ENCODE measurements around the gene DMRTB1.
A peak's percentile ranks its signal among the peaks of the same experiment; 100 is the strongest.

Gene DMRTB1

GRCh38 chr1:53485478-53486394 lies 26.5 kb downstream of the DMRTB1 start:
- Histone ChIP-seq H4K20me1 (no peaks in the 10 kb centered on the region), H3K9me3 (no peaks in the 10 kb centered on the region), H3K36me3 (no peaks in the 10 kb centered on the region), H3K27me3 (no peaks in the 10 kb centered on the region), H3K27ac (no peak overlapping the region), H3K4me3 (no peak overlapping the region), H3K4me1 (peaks cover 15% of the 10 kb centered on the region), H3K4me2 (peak overlapping the region; percentile 38), H3K9ac (0 out of 2 replicates have a peak overlapping the region, but pooled peaks have one; percentile 3)
- TF ChIP-seq Cebpa-rat (IDR thresholded peaks at IDR 0.05) = no peak

GRCh38 chr1:53486395-53487026 lies 27.3 kb downstream of the DMRTB1 start:
- TF ChIP-seq Cebpa-rat (IDR thresholded peaks at IDR 0.05) = no peak
- H3K4me1 ChIP-seq = peaks cover 15% of the 10 kb centered on the region
- no peaks in the 10 kb centered on the region for H3K27me3 ChIP-seq
- no peaks in the 10 kb centered on the region for H4K20me1 ChIP-seq
- no peak overlapping the region for H3K4me3 ChIP-seq
- H3K4me2 ChIP-seq = no peak overlapping the region
- no peaks in the 10 kb centered on the region for H3K9me3 ChIP-seq
- H3K36me3 ChIP-seq = no peaks in the 10 kb centered on the region
- H3K27ac ChIP-seq = no peak overlapping the region
- H3K9ac ChIP-seq = 0 out of 2 replicates have a peak overlapping the region, but pooled peaks have one; percentile 3

DNA sequence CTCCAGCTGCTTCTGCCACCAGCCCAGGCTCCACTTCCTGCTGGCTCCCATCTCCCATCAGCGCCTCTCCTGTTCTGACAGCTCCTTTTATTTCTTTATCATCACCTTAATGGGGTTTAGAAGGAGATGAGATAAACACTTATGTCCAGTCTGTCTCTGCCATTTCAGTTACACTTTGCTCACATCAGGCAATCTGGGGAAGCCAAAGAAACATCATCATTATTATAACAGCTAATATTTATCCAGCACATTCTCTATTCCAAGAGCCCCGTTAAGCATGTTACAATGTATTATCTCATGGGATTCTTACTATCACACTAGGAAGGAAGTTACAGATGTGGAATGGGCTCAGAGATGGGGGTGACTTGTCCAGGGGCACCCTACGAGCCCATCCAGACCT lies 31.2 kb downstream of the DMRTB1 start:
- H4K20me1 ChIP-seq = no peaks in the 10 kb centered on the region
- H3K36me3 ChIP-seq = no peaks in the 10 kb centered on the region
- 0 out of 2 replicates have a peak, but pooled peaks cover 5% of the 10 kb centered on the region for H3K4me1 ChIP-seq
- TF ChIP-seq Cebpa-rat (IDR thresholded peaks at IDR 0.05) = no peak
- no peak overlapping the region for H3K4me2 ChIP-seq
- no peak overlapping the region for H3K9ac ChIP-seq
- H3K9me3 ChIP-seq = no peaks in the 10 kb centered on the region
- H3K27ac ChIP-seq = no peak overlapping the region
- no peak overlapping the region for H3K4me3 ChIP-seq
- H3K27me3 ChIP-seq = no peaks in the 10 kb centered on the region

DNA sequence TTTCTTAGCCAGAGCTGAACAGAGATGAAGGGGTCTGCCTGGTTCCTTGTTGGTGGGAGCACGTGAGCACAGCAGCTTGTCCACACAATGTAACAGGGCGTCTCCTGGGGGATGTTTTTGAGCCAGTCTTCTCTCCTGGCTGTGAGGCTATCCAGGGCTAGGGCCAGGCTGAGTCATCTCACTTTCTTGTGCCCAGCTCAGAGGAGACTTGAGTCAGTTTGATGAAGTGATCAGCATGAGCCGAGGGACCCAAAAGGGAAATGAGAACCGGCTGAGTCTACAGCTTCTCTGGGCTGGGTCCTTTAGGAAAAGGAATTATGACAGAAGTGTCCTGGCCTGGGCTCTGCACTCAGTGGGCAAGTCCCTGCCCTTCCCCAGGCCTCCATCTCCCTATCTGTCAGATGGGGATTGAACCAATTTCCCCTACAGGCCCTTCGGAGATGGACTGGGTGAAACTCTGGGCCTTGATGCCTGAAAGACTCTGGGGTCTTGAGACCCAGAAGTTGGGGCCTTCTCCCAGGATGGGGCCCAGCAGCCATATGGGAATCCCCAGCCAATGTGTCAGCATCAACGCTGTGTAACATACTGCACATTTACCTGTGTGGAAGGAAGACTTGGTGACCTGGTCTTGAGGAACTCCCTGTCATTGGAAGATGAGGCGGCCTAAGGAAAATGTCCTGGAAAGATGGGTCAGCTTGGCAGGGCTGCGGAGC lies 36.6 kb downstream of the DMRTB1 start:
- Histone ChIP-seq H3K27me3 (no peaks in the 10 kb centered on the region), H3K9ac (no peak overlapping the region), H3K27ac (no peak overlapping the region), H3K36me3 (no peaks in the 10 kb centered on the region), H3K4me3 (no peak overlapping the region), H3K9me3 (no peaks in the 10 kb centered on the region), H3K4me1 (peaks cover 28% of the 10 kb centered on the region), H3K4me2 (no peak overlapping the region), H4K20me1 (no peaks in the 10 kb centered on the region)
- no peak for TF ChIP-seq Cebpa-rat (IDR thresholded peaks at IDR 0.05)

- Histone ChIP-seq H3K9me3 (no peaks in the 10 kb centered on the region), H3K4me2 (peak overlapping the region; percentile 69), H3K27ac (no peak overlapping the region), H3K9ac (no peak overlapping the region), H3K4me3 (no peak overlapping the region), H3K4me1 (peaks cover 37% of the 10 kb centered on the region), H3K36me3 (no peaks in the 10 kb centered on the region), H4K20me1 (no peaks in the 10 kb centered on the region), H3K27me3 (no peaks in the 10 kb centered on the region)
- TF ChIP-seq Cebpa-rat (IDR thresholded peaks at IDR 0.05) = no peak
These were observed 39.4 kb downstream of the DMRTB1 start for GRCh38 chr1:53498555-53499131.

DNA sequence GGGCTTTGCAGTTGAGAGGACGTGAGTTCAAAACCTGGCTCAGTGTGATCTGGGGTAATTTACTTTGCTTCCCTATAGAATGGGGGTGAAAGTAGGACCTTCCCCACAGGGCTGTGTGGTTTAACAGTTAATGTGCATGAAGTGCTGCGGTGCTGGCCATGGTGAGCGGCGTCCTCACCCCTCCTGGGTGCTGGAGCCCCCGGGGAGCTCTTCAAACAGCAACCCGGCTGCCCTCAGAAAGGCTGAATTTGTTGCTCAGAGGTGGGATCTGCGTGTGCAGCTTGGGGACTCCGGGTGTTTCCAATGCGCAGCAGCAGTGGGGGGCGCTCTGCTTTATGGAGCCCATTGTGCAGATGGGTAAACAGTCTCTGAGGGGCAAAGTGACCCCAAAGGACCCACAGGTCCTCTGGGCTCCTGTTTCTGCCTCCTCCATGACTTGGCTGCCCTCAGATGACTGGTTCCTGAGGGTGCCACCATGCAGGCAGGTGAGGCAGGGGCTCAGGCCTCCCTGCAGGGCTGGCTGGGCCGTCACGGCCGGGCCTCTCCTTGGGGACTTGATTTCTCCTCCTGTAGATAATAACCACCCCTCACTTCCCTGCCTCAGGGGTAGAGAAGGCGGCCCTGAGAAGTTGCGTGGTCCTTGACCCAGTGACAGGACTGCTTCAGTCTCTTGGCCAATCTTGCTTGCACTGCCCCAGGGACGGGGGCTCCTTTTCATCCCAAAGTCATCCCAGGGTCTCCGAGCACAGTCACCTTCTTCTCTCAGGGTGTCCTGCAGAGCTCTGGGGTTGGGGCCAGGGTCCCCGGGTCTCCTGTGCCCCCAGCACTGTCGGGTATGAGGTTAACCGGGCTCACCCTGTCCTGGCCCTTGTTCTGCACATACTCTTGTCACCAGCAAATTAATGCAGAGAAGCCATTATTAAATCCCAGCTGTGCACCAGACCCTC lies 40.3 kb downstream of the DMRTB1 start:
- H3K4me1 ChIP-seq = peaks cover 37% of the 10 kb centered on the region
- H3K27ac ChIP-seq = no peak overlapping the region
- H3K4me2 ChIP-seq = peak overlapping the region; percentile 69
- no peak for TF ChIP-seq Cebpa-rat (IDR thresholded peaks at IDR 0.05)
- H3K9me3 ChIP-seq = no peaks in the 10 kb centered on the region
- no peaks in the 10 kb centered on the region for H3K27me3 ChIP-seq
- H4K20me1 ChIP-seq = no peaks in the 10 kb centered on the region
- no peak overlapping the region for H3K4me3 ChIP-seq
- no peaks in the 10 kb centered on the region for H3K36me3 ChIP-seq
- H3K9ac ChIP-seq = no peak overlapping the region

GRCh38 chr1:53500204-53501064 lies 41.2 kb downstream of the DMRTB1 start:
- H3K9me3 ChIP-seq = no peaks in the 10 kb centered on the region
- no peak overlapping the region for H3K9ac ChIP-seq
- H3K4me1 ChIP-seq = peaks cover 37% of the 10 kb centered on the region
- no peaks in the 10 kb centered on the region for H3K36me3 ChIP-seq
- H3K4me2 ChIP-seq = peak overlapping the region; percentile 69
- TF ChIP-seq Cebpa-rat (IDR thresholded peaks at IDR 0.05) = no peak
- no peak overlapping the region for H3K4me3 ChIP-seq
- H4K20me1 ChIP-seq = no peaks in the 10 kb centered on the region
- H3K27me3 ChIP-seq = no peaks in the 10 kb centered on the region
- no peak overlapping the region for H3K27ac ChIP-seq
